Spleen (tissue), 7 donors: Measurements from ENCODE around the gene CCDC3.

ENCODE experiments used
- POLR2A ChIP-seq, 3 donors: fragments of 450-650 bp; IDR thresholded peaks; one replicate each; pipeline ENCODE4 v1.5.1; 2017; ENCODE audit warnings: antibody characterized with exemption in 3 of 3, mild to moderate bottlenecking in 1 of 3
- POLR2AphosphoS5 ChIP-seq, 3 donors: sonication (generic); formaldehyde crosslinking; IDR thresholded peaks; one replicate each; pipeline ENCODE4 v1.5.1; 2017; ENCODE audit warnings: antibody characterized with exemption in 3 of 3
- TF ChIP-seq, protein P1 (sequence below), 11 experiments: fragments of 200-600 bp in 7 of 11; fragments of 450-650 bp in 4 of 11; sonication (generic) in 4 of 11; IDR thresholded peaks in 8 of 11; conservative IDR thresholded peaks in 3 of 11; 1 replicate in 7 of 11; 2 replicates in 4 of 11; pipeline versions ENCODE4 v1.4.0 to v1.8.0; 2016 to 2021; ENCODE audit warnings: antibody characterized with exemption in 11 of 11, inconsistent platforms in 4 of 11, mild to moderate bottlenecking in 1 of 11
- donor health status: DM: no; HTN: no; CAD: no; lungs with moderate emphysema.
- donor health status: DM: no; HTN: no; CAD: no.
- donor health status: DM: no; HTN: no; CAD: no.

- TF ChIP-seq, protein P1, sequence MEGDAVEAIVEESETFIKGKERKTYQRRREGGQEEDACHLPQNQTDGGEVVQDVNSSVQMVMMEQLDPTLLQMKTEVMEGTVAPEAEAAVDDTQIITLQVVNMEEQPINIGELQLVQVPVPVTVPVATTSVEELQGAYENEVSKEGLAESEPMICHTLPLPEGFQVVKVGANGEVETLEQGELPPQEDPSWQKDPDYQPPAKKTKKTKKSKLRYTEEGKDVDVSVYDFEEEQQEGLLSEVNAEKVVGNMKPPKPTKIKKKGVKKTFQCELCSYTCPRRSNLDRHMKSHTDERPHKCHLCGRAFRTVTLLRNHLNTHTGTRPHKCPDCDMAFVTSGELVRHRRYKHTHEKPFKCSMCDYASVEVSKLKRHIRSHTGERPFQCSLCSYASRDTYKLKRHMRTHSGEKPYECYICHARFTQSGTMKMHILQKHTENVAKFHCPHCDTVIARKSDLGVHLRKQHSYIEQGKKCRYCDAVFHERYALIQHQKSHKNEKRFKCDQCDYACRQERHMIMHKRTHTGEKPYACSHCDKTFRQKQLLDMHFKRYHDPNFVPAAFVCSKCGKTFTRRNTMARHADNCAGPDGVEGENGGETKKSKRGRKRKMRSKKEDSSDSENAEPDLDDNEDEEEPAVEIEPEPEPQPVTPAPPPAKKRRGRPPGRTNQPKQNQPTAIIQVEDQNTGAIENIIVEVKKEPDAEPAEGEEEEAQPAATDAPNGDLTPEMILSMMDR (IDR thresholded peaks at IDR 0.05 in 8 of 11, conservative IDR thresholded peaks at IDR 0.05 in 3 of 11) = no peak
- TF ChIP-seq POLR2AphosphoS5 (IDR thresholded peaks at IDR 0.05) (no peak), POLR2A (IDR thresholded peaks at IDR 0.05) (no peak)
Measured at GRCh38 chr10:13016886-13017285, 15.4 kb upstream of the CCDC3 start.
